WTC11 (cell line): ENCODE measurements around the gene LDB2. TPM values are rescaled to one million over a fixed set of nuclear protein-coding genes. Genes with fewer than 3 reads are reported as not detected.

Experiments
- ATAC-seq: fragments of 200-7000 bp; cut with Tn5 transposase; 2 replicates; pipeline ENCODE4 v1.10.0; 2021; ENCODE audit warnings: mild to moderate bottlenecking, moderate library complexity
- CTCF ChIA-PET: fragments of 300-600 bp; sonication (Branson Sonifier 250); formaldehyde crosslinking; loops from one replicate; lab custom pipeline; 2021; ENCODE audit warnings: antibody characterized with exemption; lab: Charles Lee
- POLR2A ChIA-PET: fragments of 350-600 bp; sonication (Branson Sonifier 250); formaldehyde crosslinking; loops from one replicate; lab custom pipeline; 2021; ENCODE audit warnings: antibody characterized with exemption; lab: Charles Lee
- DNase-seq: peaks from one replicate; pipeline ENCODE4 v3.0.0; 2021; ENCODE audit warnings: low spot score
- H3K27ac Mint-ChIP-seq: 2 replicates; pipeline ENCODE4 v1.8.0; 2021; ENCODE audit warnings: mixed read lengths
- H3K27me3 Mint-ChIP-seq: 2 replicates; pipeline ENCODE4 v1.8.0; 2021; ENCODE audit warnings: low read depth, mild to moderate bottlenecking, moderate library complexity, mixed read lengths
- H3K36me3 Mint-ChIP-seq: 2 replicates; pipeline ENCODE4 v1.8.0; 2021; ENCODE audit warnings: mixed read lengths
- H3K4me1 Mint-ChIP-seq: 2 replicates; pipeline ENCODE4 v1.8.0; 2022; ENCODE audit warnings: mixed read lengths
- H3K4me3 Mint-ChIP-seq: 2 replicates; pipeline ENCODE4 v1.8.0; 2021; ENCODE audit warnings: mild to moderate bottlenecking, moderate library complexity, mixed read lengths
- H3K9me3 Mint-ChIP-seq: 2 replicates; pipeline ENCODE4 v1.8.0; 2021; ENCODE audit warnings: mixed read lengths
- ATF1 ChIP-seq: sonication (generic); formaldehyde crosslinking; IDR thresholded peaks from 2 replicates; pipeline ENCODE4 v1.8.1; 2023; ENCODE audit warnings: mild to moderate bottlenecking, moderate library complexity, missing genetic modification reagents
- CBFB ChIP-seq: sonication (generic); formaldehyde crosslinking; IDR thresholded peaks from 2 replicates; pipeline ENCODE4 v1.8.1; 2022; ENCODE audit warnings: mild to moderate bottlenecking, low read depth, missing genetic modification reagents
- CREM ChIP-seq: sonication (generic); formaldehyde crosslinking; IDR thresholded peaks from 2 replicates; pipeline ENCODE4 v1.8.1; 2022; ENCODE audit warnings: mild to moderate bottlenecking, missing genetic modification reagents, moderate library complexity
- GTF2I ChIP-seq: fragments of 250-450 bp; sonication (Bioruptor Pico); conservative IDR thresholded peaks from 2 replicates; pipeline ENCODE4 v1.4.0; 2021; ENCODE audit warnings: mild to moderate bottlenecking
- KAT7 ChIP-seq: sonication (generic); formaldehyde crosslinking; IDR thresholded peaks from 2 replicates; pipeline ENCODE4 v1.8.1; 2023; ENCODE audit warnings: missing genetic modification reagents, mild to moderate bottlenecking, borderline replicate concordance
- MXD4 ChIP-seq: fragments of 250-450 bp; sonication (Bioruptor Pico); IDR thresholded peaks from 2 replicates; pipeline ENCODE4 v1.8.0; 2021; ENCODE audit warnings: mild to moderate bottlenecking, moderate library complexity, borderline replicate concordance
- RORB ChIP-seq: fragments of 250-450 bp; sonication (Bioruptor Pico); IDR thresholded peaks from 2 replicates; pipeline ENCODE4 v1.9.0; 2021; ENCODE audit warnings: mild to moderate bottlenecking
- SOX15 ChIP-seq: fragments of 250-450 bp; sonication (Bioruptor Pico); IDR thresholded peaks from 2 replicates; pipeline ENCODE4 v1.9.0; 2021; ENCODE audit warnings: mild to moderate bottlenecking
- SP1 ChIP-seq: sonication (generic); formaldehyde crosslinking; conservative IDR thresholded peaks from 2 replicates; pipeline ENCODE4 v1.8.1; 2022; ENCODE audit warnings: missing genetic modification reagents
- TEAD1 ChIP-seq: sonication (generic); formaldehyde crosslinking; IDR thresholded peaks from 2 replicates; pipeline ENCODE4 v1.8.0; 2022; ENCODE audit warnings: mild to moderate bottlenecking, missing genetic modification reagents
- TEAD4 ChIP-seq: sonication (generic); formaldehyde crosslinking; IDR thresholded peaks from 2 replicates; pipeline ENCODE4 v1.8.0; 2022; ENCODE audit warnings: mild to moderate bottlenecking, missing genetic modification reagents
- ZBTB21 ChIP-seq: sonication (generic); formaldehyde crosslinking; IDR thresholded peaks from 2 replicates; pipeline ENCODE4 v1.8.1; 2023; ENCODE audit warnings: mild to moderate bottlenecking, missing genetic modification reagents, borderline replicate concordance
- ZNF263 ChIP-seq: sonication (generic); formaldehyde crosslinking; IDR thresholded peaks from 2 replicates; pipeline ENCODE4 v1.8.1; 2022; ENCODE audit warnings: low read depth, mild to moderate bottlenecking, moderate library complexity, missing genetic modification reagents
- ZNF317 ChIP-seq: sonication (generic); formaldehyde crosslinking; IDR thresholded peaks from 2 replicates; pipeline ENCODE4 v1.8.1; 2023; ENCODE audit warnings: low read depth, mild to moderate bottlenecking, moderate library complexity, missing genetic modification reagents, borderline replicate concordance
- total RNA-seq: library from RNA; stranded (reverse); gene quantifications from 3 replicates; pipeline ENCODE4 v1.2.3, GENCODE V29; 2021
- TF ChIP-seq, protein P1 (sequence below): fragments of 250-450 bp; sonication (Bioruptor Pico); IDR thresholded peaks from 2 replicates; pipeline ENCODE4 v1.9.0; 2021; ENCODE audit warnings: moderate library complexity, mild to moderate bottlenecking, inconsistent platforms, borderline replicate concordance
- TF ChIP-seq, protein P2 (sequence below): sonication (generic); formaldehyde crosslinking; IDR thresholded peaks from 2 replicates; pipeline ENCODE4 v1.8.1; 2022; ENCODE audit warnings: missing genetic modification reagents, borderline replicate concordance
- TF ChIP-seq, protein P3 (sequence below): fragments of 250-450 bp; sonication (Bioruptor Pico); IDR thresholded peaks from 2 replicates; pipeline ENCODE4 v1.9.0; 2021; ENCODE audit warnings: mild to moderate bottlenecking, borderline replicate concordance
- TF ChIP-seq, protein P4 (sequence below): sonication (generic); formaldehyde crosslinking; IDR thresholded peaks from 2 replicates; pipeline ENCODE4 v1.8.1; 2022; ENCODE audit warnings: low read depth, mild to moderate bottlenecking, moderate library complexity, missing genetic modification reagents, borderline replicate concordance
- TF ChIP-seq, protein P5 (sequence below): sonication (generic); formaldehyde crosslinking; IDR thresholded peaks from 2 replicates; pipeline ENCODE4 v1.8.0; 2023; ENCODE audit warnings: missing genetic modification reagents, mild to moderate bottlenecking, borderline replicate concordance

Gene LDB2
- total RNA-seq, 1 experiment from 2014 or later = 62.4 TPM

DNA sequence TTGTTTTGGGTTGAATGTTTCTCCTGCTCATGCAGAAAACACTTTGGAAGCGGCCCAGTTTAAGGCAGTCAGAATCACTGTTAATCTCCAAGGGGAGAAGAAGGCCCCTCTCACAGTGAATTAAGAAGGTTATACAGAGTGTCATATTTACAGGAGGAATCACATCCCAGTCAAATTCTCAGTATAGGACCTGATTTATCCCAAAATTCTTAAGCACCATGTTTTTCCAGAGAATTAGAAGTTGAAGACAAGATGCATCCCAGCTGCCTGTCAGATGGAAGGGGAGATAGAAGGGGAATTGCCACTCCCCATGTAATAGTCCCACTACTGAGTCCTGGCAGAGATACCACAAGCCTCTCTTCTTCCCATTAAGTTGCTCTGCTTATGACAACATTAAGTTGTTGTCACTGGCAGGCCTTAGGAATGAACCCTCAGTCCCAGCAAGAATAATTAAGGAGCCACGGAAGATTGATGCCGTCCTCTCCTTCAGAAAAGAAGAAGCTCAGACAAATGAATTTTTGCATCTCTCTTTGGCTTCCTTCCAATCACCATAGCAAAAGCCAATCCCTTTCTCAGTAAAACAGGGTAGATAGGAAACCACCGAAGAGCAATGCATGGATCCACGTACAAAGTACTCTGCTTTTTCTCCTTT is 138.4 kb downstream of the LDB2 start (continued):
- TF ChIP-seq CBFB (CRISPR knock-in tag) = no peak

DNA sequence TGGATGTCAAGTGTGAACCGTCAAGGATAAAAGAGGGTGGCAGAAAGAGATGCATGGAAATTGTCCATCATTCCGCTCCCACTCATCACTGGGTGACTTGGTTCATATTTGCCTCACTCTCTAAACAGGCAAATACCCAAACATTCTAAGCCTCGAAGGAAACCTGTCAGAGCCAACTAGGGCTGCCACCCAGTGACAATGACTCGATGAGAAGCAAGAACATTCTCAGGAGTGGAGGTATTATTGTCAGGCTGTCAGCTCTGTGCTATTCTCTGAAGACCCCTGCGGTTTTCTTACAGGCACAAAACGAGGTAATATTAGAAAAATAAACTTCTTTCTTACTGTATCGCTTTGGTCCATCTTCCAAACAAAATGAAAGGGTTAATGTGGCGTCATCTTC is 139.6 kb downstream of the LDB2 start:
- Mint-ChIP-seq H3K9me3 (no peaks in the 10 kb centered on the region), H3K4me1 (peaks cover 53% of the 10 kb centered on the region), H3K27ac (no peak overlapping the region; the same call in 1 of the 2 replicates), H3K27me3 (no peaks in the 10 kb centered on the region), H3K4me3 (no peak overlapping the region), H3K36me3 (peaks cover 38% of the 10 kb centered on the region)
- DNase-seq (no peak), ATAC-seq (no peak)
- ChIA-PET CTCF (no interaction called here), POLR2A (no interaction called here)
- TF ChIP-seq KAT7 (CRISPR knock-in tag) (no peak), ATF1 (CRISPR knock-in tag) (no peak), SOX15 (CRISPR knock-in tag) (no peak), TEAD1 (CRISPR knock-in tag) (no peak)
- TF ChIP-seq, protein P1, sequence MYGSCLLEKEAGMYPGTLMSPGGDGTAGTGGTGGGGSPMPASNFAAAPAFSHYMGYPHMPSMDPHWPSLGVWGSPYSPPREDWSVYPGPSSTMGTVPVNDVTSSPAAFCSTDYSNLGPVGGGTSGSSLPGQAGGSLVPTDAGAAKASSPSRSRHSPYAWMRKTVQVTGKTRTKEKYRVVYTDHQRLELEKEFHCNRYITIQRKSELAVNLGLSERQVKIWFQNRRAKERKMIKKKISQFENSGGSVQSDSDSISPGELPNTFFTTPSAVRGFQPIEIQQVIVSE (CRISPR knock-in tag) = no peak
- TF ChIP-seq, protein P2, sequence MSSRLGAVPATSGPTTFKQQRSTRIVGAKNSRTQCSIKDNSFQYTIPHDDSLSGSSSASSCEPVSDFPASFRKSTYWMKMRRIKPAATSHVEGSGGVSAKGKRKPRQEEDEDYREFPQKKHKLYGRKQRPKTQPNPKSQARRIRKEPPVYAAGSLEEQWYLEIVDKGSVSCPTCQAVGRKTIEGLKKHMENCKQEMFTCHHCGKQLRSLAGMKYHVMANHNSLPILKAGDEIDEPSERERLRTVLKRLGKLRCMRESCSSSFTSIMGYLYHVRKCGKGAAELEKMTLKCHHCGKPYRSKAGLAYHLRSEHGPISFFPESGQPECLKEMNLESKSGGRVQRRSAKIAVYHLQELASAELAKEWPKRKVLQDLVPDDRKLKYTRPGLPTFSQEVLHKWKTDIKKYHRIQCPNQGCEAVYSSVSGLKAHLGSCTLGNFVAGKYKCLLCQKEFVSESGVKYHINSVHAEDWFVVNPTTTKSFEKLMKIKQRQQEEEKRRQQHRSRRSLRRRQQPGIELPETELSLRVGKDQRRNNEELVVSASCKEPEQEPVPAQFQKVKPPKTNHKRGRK = no peak
- TF ChIP-seq, protein P3, sequence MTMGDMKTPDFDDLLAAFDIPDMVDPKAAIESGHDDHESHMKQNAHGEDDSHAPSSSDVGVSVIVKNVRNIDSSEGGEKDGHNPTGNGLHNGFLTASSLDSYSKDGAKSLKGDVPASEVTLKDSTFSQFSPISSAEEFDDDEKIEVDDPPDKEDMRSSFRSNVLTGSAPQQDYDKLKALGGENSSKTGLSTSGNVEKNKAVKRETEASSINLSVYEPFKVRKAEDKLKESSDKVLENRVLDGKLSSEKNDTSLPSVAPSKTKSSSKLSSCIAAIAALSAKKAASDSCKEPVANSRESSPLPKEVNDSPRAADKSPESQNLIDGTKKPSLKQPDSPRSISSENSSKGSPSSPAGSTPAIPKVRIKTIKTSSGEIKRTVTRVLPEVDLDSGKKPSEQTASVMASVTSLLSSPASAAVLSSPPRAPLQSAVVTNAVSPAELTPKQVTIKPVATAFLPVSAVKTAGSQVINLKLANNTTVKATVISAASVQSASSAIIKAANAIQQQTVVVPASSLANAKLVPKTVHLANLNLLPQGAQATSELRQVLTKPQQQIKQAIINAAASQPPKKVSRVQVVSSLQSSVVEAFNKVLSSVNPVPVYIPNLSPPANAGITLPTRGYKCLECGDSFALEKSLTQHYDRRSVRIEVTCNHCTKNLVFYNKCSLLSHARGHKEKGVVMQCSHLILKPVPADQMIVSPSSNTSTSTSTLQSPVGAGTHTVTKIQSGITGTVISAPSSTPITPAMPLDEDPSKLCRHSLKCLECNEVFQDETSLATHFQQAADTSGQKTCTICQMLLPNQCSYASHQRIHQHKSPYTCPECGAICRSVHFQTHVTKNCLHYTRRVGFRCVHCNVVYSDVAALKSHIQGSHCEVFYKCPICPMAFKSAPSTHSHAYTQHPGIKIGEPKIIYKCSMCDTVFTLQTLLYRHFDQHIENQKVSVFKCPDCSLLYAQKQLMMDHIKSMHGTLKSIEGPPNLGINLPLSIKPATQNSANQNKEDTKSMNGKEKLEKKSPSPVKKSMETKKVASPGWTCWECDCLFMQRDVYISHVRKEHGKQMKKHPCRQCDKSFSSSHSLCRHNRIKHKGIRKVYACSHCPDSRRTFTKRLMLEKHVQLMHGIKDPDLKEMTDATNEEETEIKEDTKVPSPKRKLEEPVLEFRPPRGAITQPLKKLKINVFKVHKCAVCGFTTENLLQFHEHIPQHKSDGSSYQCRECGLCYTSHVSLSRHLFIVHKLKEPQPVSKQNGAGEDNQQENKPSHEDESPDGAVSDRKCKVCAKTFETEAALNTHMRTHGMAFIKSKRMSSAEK (CRISPR knock-in tag) = no peak

- no peaks in the 10 kb centered on the region for H3K9me3 Mint-ChIP-seq
- peaks cover 39% of the 10 kb centered on the region for H3K36me3 Mint-ChIP-seq
- no peak for TF ChIP-seq CREM (CRISPR knock-in tag)
- TF ChIP-seq GTF2I = no peak
- TF ChIP-seq SP1 (CRISPR knock-in tag) = no peak
- TF ChIP-seq, protein P4, sequence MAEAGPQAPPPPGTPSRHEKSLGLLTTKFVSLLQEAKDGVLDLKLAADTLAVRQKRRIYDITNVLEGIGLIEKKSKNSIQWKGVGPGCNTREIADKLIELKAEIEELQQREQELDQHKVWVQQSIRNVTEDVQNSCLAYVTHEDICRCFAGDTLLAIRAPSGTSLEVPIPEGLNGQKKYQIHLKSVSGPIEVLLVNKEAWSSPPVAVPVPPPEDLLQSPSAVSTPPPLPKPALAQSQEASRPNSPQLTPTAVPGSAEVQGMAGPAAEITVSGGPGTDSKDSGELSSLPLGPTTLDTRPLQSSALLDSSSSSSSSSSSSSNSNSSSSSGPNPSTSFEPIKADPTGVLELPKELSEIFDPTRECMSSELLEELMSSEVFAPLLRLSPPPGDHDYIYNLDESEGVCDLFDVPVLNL = no peak
- no peak for TF ChIP-seq RORB
- TF ChIP-seq, protein P5, sequence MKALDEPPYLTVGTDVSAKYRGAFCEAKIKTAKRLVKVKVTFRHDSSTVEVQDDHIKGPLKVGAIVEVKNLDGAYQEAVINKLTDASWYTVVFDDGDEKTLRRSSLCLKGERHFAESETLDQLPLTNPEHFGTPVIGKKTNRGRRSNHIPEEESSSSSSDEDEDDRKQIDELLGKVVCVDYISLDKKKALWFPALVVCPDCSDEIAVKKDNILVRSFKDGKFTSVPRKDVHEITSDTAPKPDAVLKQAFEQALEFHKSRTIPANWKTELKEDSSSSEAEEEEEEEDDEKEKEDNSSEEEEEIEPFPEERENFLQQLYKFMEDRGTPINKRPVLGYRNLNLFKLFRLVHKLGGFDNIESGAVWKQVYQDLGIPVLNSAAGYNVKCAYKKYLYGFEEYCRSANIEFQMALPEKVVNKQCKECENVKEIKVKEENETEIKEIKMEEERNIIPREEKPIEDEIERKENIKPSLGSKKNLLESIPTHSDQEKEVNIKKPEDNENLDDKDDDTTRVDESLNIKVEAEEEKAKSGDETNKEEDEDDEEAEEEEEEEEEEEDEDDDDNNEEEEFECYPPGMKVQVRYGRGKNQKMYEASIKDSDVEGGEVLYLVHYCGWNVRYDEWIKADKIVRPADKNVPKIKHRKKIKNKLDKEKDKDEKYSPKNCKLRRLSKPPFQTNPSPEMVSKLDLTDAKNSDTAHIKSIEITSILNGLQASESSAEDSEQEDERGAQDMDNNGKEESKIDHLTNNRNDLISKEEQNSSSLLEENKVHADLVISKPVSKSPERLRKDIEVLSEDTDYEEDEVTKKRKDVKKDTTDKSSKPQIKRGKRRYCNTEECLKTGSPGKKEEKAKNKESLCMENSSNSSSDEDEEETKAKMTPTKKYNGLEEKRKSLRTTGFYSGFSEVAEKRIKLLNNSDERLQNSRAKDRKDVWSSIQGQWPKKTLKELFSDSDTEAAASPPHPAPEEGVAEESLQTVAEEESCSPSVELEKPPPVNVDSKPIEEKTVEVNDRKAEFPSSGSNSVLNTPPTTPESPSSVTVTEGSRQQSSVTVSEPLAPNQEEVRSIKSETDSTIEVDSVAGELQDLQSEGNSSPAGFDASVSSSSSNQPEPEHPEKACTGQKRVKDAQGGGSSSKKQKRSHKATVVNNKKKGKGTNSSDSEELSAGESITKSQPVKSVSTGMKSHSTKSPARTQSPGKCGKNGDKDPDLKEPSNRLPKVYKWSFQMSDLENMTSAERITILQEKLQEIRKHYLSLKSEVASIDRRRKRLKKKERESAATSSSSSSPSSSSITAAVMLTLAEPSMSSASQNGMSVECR (CRISPR knock-in tag) = no peak
- TF ChIP-seq ZBTB21 = no peak
- TF ChIP-seq ZNF317 (CRISPR knock-in tag) = no peak
- no peak for TF ChIP-seq KAT7 (CRISPR knock-in tag)
- TF ChIP-seq ZNF263 (CRISPR knock-in tag) = no peak
- no peak for TF ChIP-seq TEAD4 (CRISPR knock-in tag)
- TF ChIP-seq MXD4 (CRISPR knock-in tag) = no peak
- no peak for DNase-seq
- H3K4me1 Mint-ChIP-seq = peaks cover 59% of the 10 kb centered on the region
- CTCF ChIA-PET = no interaction called here
- H3K27me3 Mint-ChIP-seq = no peaks in the 10 kb centered on the region
- POLR2A ChIA-PET = no interaction called here
- no peak for ATAC-seq
- H3K27ac Mint-ChIP-seq = no peak overlapping the region; the same call in 1 of the 2 replicates
- no peak overlapping the region for H3K4me3 Mint-ChIP-seq
Measured at GRCh38 chr4:16758255-16758654, 140.2 kb downstream of the LDB2 start.
